GM12874 (cell line): ENCODE data around the gene SFXN5.

Experiments
- TF ChIP-seq, protein P1 (sequence below): IDR thresholded peaks from 2 replicates; pipeline ENCODE4 v1.5.1; 2011; ENCODE audit warnings: low read depth, mild to moderate bottlenecking, control low read depth, low read length, moderate library complexity; ENCODE audit not compliant: insufficient read depth

Gene SFXN5

GRCh38 chr2:73000808-73001570, 70.5 kb downstream of the SFXN5 start:
- TF ChIP-seq, protein P1, sequence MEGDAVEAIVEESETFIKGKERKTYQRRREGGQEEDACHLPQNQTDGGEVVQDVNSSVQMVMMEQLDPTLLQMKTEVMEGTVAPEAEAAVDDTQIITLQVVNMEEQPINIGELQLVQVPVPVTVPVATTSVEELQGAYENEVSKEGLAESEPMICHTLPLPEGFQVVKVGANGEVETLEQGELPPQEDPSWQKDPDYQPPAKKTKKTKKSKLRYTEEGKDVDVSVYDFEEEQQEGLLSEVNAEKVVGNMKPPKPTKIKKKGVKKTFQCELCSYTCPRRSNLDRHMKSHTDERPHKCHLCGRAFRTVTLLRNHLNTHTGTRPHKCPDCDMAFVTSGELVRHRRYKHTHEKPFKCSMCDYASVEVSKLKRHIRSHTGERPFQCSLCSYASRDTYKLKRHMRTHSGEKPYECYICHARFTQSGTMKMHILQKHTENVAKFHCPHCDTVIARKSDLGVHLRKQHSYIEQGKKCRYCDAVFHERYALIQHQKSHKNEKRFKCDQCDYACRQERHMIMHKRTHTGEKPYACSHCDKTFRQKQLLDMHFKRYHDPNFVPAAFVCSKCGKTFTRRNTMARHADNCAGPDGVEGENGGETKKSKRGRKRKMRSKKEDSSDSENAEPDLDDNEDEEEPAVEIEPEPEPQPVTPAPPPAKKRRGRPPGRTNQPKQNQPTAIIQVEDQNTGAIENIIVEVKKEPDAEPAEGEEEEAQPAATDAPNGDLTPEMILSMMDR: no peak

GRCh38 chr2:72999729-73000725, 71.5 kb downstream of the SFXN5 start:
- TF ChIP-seq, protein P1: no peak

GRCh38 chr2:72998724-72999123, 72.8 kb downstream of the SFXN5 start:
- TF ChIP-seq, protein P1: no peak

GRCh38 chr2:72998234-72998651, 73.3 kb downstream of the SFXN5 start:
- TF ChIP-seq, protein P1: no peak

GRCh38 chr2:72996117-72996502, 75.4 kb downstream of the SFXN5 start:
- TF ChIP-seq, protein P1: no peak

- TF ChIP-seq, protein P1: no peak
Measured at GRCh38 chr2:72995430-72996116, 75.9 kb downstream of the SFXN5 start.

DNA sequence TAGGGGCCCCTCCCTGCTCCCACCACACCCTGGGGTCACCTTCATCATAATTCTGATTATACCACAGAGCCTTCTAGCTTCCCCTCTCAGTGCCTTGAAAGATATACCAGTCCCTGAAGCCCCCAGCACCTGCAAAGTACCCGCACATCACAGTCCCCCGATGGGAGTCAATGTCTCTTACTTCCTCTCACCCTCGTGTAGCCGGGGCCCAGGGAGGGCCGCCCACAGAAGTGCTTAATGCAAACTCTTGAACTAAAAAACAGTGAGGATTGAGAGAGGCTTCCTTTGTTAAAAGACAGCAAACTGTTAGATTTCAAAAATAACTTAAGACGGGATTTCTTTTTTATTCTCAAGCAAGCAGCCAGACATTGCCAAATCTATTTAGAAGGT, 76.5 kb downstream of the SFXN5 start:
- TF ChIP-seq, protein P1: no peak
